SW480 (cell line): Measurements from ENCODE around the gene DCBLD1.

Source experiments
- DNase-seq: peaks from one replicate; pipeline ENCODE4 v3.0.0-alpha.2; 2016; ENCODE audit warnings: low spot score

DCBLD1 gene

GRCh38 chr6:117558818-117559217 lies 76.3 kb downstream of the DCBLD1 start:
- no peak for DNase-seq

- no peak for DNase-seq
Measured at GRCh38 chr6:117559299-117559698, 76.8 kb downstream of the DCBLD1 start.

- no peak for DNase-seq
Measured at GRCh38 chr6:117561128-117561527, 78.7 kb downstream of the DCBLD1 start.

GRCh38 chr6:117564681-117565080 lies 82.2 kb downstream of the DCBLD1 start:
- DNase-seq: no peak

- no peak for DNase-seq
Measured at GRCh38 chr6:117568247-117568646, 85.8 kb downstream of the DCBLD1 start.

GRCh38 chr6:117568831-117569410 lies 86.4 kb downstream of the DCBLD1 start:
- DNase-seq: no peak

- DNase-seq: no peak
Measured at GRCh38 chr6:117573006-117573680, 90.7 kb downstream of the DCBLD1 start.

- no peak for DNase-seq
Measured at GRCh38 chr6:117574198-117574597, 91.7 kb downstream of the DCBLD1 start.

- no peak for DNase-seq
Measured at GRCh38 chr6:117585647-117586046, 103.2 kb downstream of the DCBLD1 start.

- DNase-seq: no peak
Measured at GRCh38 chr6:117590447-117590846, 108.0 kb downstream of the DCBLD1 start.

- DNase-seq: no peak
Measured at GRCh38 chr6:117591405-117591804, 108.9 kb downstream of the DCBLD1 start.

- no peak for DNase-seq
Measured at GRCh38 chr6:117592983-117593759, 110.7 kb downstream of the DCBLD1 start.

GRCh38 chr6:117595099-117595923 lies 112.8 kb downstream of the DCBLD1 start:
- DNase-seq: no peak

- no peak for DNase-seq
Measured at GRCh38 chr6:117597755-117598154, 115.3 kb downstream of the DCBLD1 start.
